HEK293 (cell line): ENCODE data around the gene LRCH1.

Experiments used
- CTCF ChIA-PET: fragments of 350-600 bp; formaldehyde crosslinking; extraction: SDS; loops from one replicate; lab custom pipeline; 2021; ENCODE audit warnings: antibody characterized with exemption; lab: Yijun Ruan, JAX
- POLR2A ChIA-PET: fragments of 300-600 bp; formaldehyde crosslinking; extraction: SDS; loops from one replicate; lab custom pipeline; 2020; ENCODE audit warnings: antibody characterized with exemption, inconsistent platforms; lab: Yijun Ruan, JAX
- H3K27ac ChIP-seq: fragments of 200-500 bp; sonication (Bioruptor generic); 2 replicates; pipeline ENCODE4 v1.5.1; 2014; ENCODE audit warnings: low read depth, low read length, control low read depth, inconsistent platforms; ENCODE audit errors: extremely low read depth
- H3K36me3 ChIP-seq, 2 experiments: fragments of 200-500 bp in 1 of 2; sonication (Bioruptor generic) in 1 of 2; 1 replicate in 1 of 2; 2 replicates in 1 of 2; pipeline ENCODE4 v1.5.1; 2014 to 2017; ENCODE audit warnings: inconsistent platforms in 2 of 2, low read length in 2 of 2; ENCODE audit not compliant: control insufficient read depth in 2 of 2, insufficient read depth in 1 of 2
- H3K4me1 ChIP-seq: fragments of 200-500 bp; sonication (Bioruptor generic); 2 replicates; pipeline ENCODE4 v1.5.1; 2014; ENCODE audit warnings: mild to moderate bottlenecking, low read length, inconsistent platforms; ENCODE audit not compliant: control insufficient read depth, insufficient read depth
- H3K4me3 ChIP-seq: 2 replicates; pipeline ENCODE4 v1.5.1; 2011; ENCODE audit warnings: low read depth, mild to moderate bottlenecking, control low read depth, low read length, moderate library complexity
- H3K9me3 ChIP-seq: fragments of 200-500 bp; sonication (Bioruptor generic); 2 replicates; pipeline ENCODE4 v1.5.1; 2014; ENCODE audit warnings: low read depth, low read length, inconsistent platforms; ENCODE audit not compliant: control insufficient read depth, insufficient read depth
- KLF16 ChIP-seq: fragments of 450-650 bp; formaldehyde crosslinking; IDR thresholded peaks from 2 replicates; pipeline ENCODE4 v1.5.1; 2017; ENCODE audit warnings: missing biosample characterization, missing genetic modification characterization
- KLF8 ChIP-seq: fragments of 450-650 bp; formaldehyde crosslinking; IDR thresholded peaks from 2 replicates; pipeline ENCODE4 v1.5.1; 2016; ENCODE audit warnings: missing biosample characterization, missing genetic modification characterization
- PRDM1 ChIP-seq: fragments of 450-650 bp; formaldehyde crosslinking; IDR thresholded peaks from 2 replicates; pipeline ENCODE4; 2016; ENCODE audit warnings: missing biosample characterization, missing genetic modification characterization
- SCRT1 ChIP-seq: fragments of 450-650 bp; formaldehyde crosslinking; IDR thresholded peaks from 2 replicates; pipeline ENCODE4 v1.5.1; 2016; ENCODE audit warnings: missing biosample characterization, missing genetic modification characterization, borderline replicate concordance
- ZBTB1 ChIP-seq: fragments of 450-650 bp; formaldehyde crosslinking; IDR thresholded peaks from 2 replicates; pipeline ENCODE4 v1.5.1; 2016; ENCODE audit warnings: missing biosample characterization, missing genetic modification characterization
- ZNF16 ChIP-seq: fragments of 450-650 bp; formaldehyde crosslinking; IDR thresholded peaks from 2 replicates; pipeline ENCODE4 v1.5.1; 2016; ENCODE audit warnings: low read depth, missing biosample characterization, missing genetic modification characterization
- ZNF211 ChIP-seq: fragments of 450-650 bp; formaldehyde crosslinking; IDR thresholded peaks from 2 replicates; pipeline ENCODE4 v1.5.1; 2016; ENCODE audit warnings: low read depth, missing biosample characterization, missing genetic modification characterization
- ZNF248 ChIP-seq: fragments of 450-650 bp; formaldehyde crosslinking; IDR thresholded peaks from 2 replicates; pipeline ENCODE4 v1.5.1; 2017; ENCODE audit warnings: missing biosample characterization, missing genetic modification characterization
- ZNF544 ChIP-seq: fragments of 450-650 bp; formaldehyde crosslinking; IDR thresholded peaks from 2 replicates; pipeline ENCODE4 v1.5.0; 2017; ENCODE audit warnings: missing biosample characterization, missing genetic modification characterization
- ZNF548 ChIP-seq: fragments of 450-650 bp; formaldehyde crosslinking; IDR thresholded peaks from 2 replicates; pipeline ENCODE4 v1.5.1; 2016; ENCODE audit warnings: missing biosample characterization, missing genetic modification characterization
- ZNF600 ChIP-seq: fragments of 450-650 bp; formaldehyde crosslinking; IDR thresholded peaks from 2 replicates; pipeline ENCODE4 v1.5.1; 2016; ENCODE audit warnings: missing biosample characterization, missing genetic modification characterization
- TF ChIP-seq, protein P1 (sequence below): fragments of 450-650 bp; formaldehyde crosslinking; IDR thresholded peaks from 2 replicates; pipeline ENCODE4 v1.5.1; 2016; ENCODE audit warnings: missing biosample characterization, missing genetic modification characterization
- TF ChIP-seq, protein P2 (sequence below): fragments of 450-650 bp; formaldehyde crosslinking; IDR thresholded peaks from 2 replicates; pipeline ENCODE4 v1.5.1; 2016; ENCODE audit warnings: missing biosample characterization, missing genetic modification characterization
- TF ChIP-seq, protein P3 (sequence below): fragments of 450-650 bp; formaldehyde crosslinking; IDR thresholded peaks from 2 replicates; pipeline ENCODE4 v1.5.1; 2017; ENCODE audit warnings: missing biosample characterization, missing genetic modification characterization
- TF ChIP-seq, protein P4 (sequence below): fragments of 450-650 bp; formaldehyde crosslinking; IDR thresholded peaks from 2 replicates; pipeline ENCODE4 v1.5.1; 2017; ENCODE audit warnings: missing biosample characterization, missing genetic modification characterization
- TF ChIP-seq, protein P5 (sequence below): fragments of 450-650 bp; formaldehyde crosslinking; IDR thresholded peaks from 2 replicates; pipeline ENCODE4 v1.5.0; 2017; ENCODE audit warnings: missing biosample characterization, missing genetic modification characterization, borderline replicate concordance
- TF ChIP-seq, protein P6 (sequence below): fragments of 450-650 bp; formaldehyde crosslinking; optimal IDR thresholded peaks from 2 replicates; pipeline ENCODE3; 2016; ENCODE audit warnings: missing biosample characterization, mild to moderate bottlenecking, missing genetic modification characterization
- TF ChIP-seq, protein P7 (sequence below): fragments of 450-650 bp; formaldehyde crosslinking; IDR thresholded peaks from 2 replicates; pipeline ENCODE4 v1.5.1; 2016; ENCODE audit warnings: missing biosample characterization, missing genetic modification characterization
- TF ChIP-seq, protein P8 (sequence below): fragments of 450-650 bp; formaldehyde crosslinking; IDR thresholded peaks from 2 replicates; pipeline ENCODE4 v1.5.1; 2016; ENCODE audit warnings: missing biosample characterization, missing genetic modification characterization

LRCH1 gene

DNA sequence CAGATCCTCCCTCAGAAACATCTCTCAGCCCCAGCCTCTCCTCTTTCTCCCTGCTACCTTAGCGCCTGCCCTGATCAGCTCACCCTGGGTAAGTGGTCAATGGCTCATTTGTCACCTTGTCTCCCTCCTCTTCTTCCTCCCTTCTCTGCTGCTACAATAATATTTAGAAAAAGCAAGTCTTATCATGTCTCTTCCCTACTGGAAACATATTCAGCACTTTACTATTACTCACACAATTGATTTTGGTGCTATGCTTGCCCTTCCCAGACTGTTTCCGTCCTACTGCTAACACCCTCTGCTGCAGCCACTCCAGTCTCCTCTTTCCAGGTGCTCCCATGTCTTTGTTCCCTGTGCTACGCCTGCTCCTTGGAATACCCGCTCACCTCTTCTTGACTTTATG, 208.2 kb downstream of the LRCH1 start:
- H3K27ac ChIP-seq: no peak overlapping the region
- no peak overlapping the region for H3K4me3 ChIP-seq
- no peaks in the 10 kb centered on the region for H3K36me3 ChIP-seq
- POLR2A ChIA-PET: no interaction called here
- no peaks in the 10 kb centered on the region for H3K4me1 ChIP-seq
- CTCF ChIA-PET: interaction anchor here (0.9 kb wide), 1 partner anchor 210 kb away, joined by 4 read pairs; no protein-coding TSS in a partner anchor
- TF ChIP-seq ZNF600 (tag by site-specific recombination): no peak
- TF ChIP-seq, protein P1, sequence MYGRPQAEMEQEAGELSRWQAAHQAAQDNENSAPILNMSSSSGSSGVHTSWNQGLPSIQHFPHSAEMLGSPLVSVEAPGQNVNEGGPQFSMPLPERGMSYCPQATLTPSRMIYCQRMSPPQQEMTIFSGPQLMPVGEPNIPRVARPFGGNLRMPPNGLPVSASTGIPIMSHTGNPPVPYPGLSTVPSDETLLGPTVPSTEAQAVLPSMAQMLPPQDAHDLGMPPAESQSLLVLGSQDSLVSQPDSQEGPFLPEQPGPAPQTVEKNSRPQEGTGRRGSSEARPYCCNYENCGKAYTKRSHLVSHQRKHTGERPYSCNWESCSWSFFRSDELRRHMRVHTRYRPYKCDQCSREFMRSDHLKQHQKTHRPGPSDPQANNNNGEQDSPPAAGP: peak; percentile 66
- no peaks in the 10 kb centered on the region for H3K9me3 ChIP-seq

DNA sequence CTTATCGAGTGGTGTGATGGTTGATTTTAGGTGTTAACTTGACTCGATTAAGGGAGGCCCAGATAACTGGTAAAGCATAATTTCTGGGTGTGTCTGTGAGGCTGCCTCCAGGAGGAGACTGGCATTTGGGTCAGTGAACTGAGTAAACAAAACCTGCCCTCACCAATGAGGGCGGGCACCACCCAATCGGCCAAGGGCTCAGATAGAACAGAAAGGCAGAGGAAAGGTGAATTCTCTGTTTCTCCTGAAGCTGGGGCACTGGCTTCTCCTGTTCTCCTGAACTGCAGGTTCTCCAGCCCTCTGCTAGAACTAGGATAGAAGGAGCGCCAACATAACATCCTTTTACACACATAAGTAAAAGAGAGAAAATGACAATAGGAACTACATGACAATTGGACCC, 208.9 kb downstream of the LRCH1 start:
- Histone ChIP-seq H3K4me1 (no peaks in the 10 kb centered on the region), H3K9me3 (no peaks in the 10 kb centered on the region), H3K27ac (no peak overlapping the region), H3K36me3 (no peaks in the 10 kb centered on the region), H3K4me3 (no peak overlapping the region)
- POLR2A ChIA-PET: no interaction called here
- CTCF ChIA-PET: no interaction called here
- TF ChIP-seq ZNF211 (tag by site-specific recombination): no peak
- no peak for TF ChIP-seq ZNF16 (tag by site-specific recombination)
- TF ChIP-seq, protein P2, sequence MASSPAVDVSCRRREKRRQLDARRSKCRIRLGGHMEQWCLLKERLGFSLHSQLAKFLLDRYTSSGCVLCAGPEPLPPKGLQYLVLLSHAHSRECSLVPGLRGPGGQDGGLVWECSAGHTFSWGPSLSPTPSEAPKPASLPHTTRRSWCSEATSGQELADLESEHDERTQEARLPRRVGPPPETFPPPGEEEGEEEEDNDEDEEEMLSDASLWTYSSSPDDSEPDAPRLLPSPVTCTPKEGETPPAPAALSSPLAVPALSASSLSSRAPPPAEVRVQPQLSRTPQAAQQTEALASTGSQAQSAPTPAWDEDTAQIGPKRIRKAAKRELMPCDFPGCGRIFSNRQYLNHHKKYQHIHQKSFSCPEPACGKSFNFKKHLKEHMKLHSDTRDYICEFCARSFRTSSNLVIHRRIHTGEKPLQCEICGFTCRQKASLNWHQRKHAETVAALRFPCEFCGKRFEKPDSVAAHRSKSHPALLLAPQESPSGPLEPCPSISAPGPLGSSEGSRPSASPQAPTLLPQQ: no peak
- TF ChIP-seq KLF16: no peak
- TF ChIP-seq SCRT1 (tag by site-specific recombination): no peak
- TF ChIP-seq KLF8 (tag by site-specific recombination): no peak
- no peak for TF ChIP-seq PRDM1 (tag by site-specific recombination)
- TF ChIP-seq ZNF248 (tag by site-specific recombination): no peak
- TF ChIP-seq, protein P3, sequence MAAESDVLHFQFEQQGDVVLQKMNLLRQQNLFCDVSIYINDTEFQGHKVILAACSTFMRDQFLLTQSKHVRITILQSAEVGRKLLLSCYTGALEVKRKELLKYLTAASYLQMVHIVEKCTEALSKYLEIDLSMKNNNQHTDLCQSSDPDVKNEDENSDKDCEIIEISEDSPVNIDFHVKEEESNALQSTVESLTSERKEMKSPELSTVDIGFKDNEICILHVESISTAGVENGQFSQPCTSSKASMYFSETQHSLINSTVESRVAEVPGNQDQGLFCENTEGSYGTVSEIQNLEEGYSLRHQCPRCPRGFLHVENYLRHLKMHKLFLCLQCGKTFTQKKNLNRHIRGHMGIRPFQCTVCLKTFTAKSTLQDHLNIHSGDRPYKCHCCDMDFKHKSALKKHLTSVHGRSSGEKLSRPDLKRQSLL (tag by site-specific recombination): no peak
- TF ChIP-seq, protein P4, sequence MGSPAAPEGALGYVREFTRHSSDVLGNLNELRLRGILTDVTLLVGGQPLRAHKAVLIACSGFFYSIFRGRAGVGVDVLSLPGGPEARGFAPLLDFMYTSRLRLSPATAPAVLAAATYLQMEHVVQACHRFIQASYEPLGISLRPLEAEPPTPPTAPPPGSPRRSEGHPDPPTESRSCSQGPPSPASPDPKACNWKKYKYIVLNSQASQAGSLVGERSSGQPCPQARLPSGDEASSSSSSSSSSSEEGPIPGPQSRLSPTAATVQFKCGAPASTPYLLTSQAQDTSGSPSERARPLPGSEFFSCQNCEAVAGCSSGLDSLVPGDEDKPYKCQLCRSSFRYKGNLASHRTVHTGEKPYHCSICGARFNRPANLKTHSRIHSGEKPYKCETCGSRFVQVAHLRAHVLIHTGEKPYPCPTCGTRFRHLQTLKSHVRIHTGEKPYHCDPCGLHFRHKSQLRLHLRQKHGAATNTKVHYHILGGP (tag by site-specific recombination): no peak
- TF ChIP-seq ZNF548 (tag by site-specific recombination): no peak
- TF ChIP-seq, protein P5, sequence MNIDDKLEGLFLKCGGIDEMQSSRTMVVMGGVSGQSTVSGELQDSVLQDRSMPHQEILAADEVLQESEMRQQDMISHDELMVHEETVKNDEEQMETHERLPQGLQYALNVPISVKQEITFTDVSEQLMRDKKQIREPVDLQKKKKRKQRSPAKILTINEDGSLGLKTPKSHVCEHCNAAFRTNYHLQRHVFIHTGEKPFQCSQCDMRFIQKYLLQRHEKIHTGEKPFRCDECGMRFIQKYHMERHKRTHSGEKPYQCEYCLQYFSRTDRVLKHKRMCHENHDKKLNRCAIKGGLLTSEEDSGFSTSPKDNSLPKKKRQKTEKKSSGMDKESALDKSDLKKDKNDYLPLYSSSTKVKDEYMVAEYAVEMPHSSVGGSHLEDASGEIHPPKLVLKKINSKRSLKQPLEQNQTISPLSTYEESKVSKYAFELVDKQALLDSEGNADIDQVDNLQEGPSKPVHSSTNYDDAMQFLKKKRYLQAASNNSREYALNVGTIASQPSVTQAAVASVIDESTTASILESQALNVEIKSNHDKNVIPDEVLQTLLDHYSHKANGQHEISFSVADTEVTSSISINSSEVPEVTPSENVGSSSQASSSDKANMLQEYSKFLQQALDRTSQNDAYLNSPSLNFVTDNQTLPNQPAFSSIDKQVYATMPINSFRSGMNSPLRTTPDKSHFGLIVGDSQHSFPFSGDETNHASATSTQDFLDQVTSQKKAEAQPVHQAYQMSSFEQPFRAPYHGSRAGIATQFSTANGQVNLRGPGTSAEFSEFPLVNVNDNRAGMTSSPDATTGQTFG (tag by site-specific recombination): no peak
- TF ChIP-seq, protein P6, sequence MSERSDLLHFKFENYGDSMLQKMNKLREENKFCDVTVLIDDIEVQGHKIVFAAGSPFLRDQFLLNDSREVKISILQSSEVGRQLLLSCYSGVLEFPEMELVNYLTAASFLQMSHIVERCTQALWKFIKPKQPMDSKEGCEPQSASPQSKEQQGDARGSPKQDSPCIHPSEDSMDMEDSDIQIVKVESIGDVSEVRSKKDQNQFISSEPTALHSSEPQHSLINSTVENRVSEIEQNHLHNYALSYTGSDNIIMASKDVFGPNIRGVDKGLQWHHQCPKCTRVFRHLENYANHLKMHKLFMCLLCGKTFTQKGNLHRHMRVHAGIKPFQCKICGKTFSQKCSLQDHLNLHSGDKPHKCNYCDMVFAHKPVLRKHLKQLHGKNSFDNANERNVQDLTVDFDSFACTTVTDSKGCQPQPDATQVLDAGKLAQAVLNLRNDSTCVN (tag by site-specific recombination): no peak
- no peak for TF ChIP-seq ZBTB1 (tag by site-specific recombination)
- TF ChIP-seq, protein P7, sequence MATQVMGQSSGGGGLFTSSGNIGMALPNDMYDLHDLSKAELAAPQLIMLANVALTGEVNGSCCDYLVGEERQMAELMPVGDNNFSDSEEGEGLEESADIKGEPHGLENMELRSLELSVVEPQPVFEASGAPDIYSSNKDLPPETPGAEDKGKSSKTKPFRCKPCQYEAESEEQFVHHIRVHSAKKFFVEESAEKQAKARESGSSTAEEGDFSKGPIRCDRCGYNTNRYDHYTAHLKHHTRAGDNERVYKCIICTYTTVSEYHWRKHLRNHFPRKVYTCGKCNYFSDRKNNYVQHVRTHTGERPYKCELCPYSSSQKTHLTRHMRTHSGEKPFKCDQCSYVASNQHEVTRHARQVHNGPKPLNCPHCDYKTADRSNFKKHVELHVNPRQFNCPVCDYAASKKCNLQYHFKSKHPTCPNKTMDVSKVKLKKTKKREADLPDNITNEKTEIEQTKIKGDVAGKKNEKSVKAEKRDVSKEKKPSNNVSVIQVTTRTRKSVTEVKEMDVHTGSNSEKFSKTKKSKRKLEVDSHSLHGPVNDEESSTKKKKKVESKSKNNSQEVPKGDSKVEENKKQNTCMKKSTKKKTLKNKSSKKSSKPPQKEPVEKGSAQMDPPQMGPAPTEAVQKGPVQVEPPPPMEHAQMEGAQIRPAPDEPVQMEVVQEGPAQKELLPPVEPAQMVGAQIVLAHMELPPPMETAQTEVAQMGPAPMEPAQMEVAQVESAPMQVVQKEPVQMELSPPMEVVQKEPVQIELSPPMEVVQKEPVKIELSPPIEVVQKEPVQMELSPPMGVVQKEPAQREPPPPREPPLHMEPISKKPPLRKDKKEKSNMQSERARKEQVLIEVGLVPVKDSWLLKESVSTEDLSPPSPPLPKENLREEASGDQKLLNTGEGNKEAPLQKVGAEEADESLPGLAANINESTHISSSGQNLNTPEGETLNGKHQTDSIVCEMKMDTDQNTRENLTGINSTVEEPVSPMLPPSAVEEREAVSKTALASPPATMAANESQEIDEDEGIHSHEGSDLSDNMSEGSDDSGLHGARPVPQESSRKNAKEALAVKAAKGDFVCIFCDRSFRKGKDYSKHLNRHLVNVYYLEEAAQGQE (tag by site-specific recombination): no peak
- no peak for TF ChIP-seq ZNF544
- TF ChIP-seq, protein P8, sequence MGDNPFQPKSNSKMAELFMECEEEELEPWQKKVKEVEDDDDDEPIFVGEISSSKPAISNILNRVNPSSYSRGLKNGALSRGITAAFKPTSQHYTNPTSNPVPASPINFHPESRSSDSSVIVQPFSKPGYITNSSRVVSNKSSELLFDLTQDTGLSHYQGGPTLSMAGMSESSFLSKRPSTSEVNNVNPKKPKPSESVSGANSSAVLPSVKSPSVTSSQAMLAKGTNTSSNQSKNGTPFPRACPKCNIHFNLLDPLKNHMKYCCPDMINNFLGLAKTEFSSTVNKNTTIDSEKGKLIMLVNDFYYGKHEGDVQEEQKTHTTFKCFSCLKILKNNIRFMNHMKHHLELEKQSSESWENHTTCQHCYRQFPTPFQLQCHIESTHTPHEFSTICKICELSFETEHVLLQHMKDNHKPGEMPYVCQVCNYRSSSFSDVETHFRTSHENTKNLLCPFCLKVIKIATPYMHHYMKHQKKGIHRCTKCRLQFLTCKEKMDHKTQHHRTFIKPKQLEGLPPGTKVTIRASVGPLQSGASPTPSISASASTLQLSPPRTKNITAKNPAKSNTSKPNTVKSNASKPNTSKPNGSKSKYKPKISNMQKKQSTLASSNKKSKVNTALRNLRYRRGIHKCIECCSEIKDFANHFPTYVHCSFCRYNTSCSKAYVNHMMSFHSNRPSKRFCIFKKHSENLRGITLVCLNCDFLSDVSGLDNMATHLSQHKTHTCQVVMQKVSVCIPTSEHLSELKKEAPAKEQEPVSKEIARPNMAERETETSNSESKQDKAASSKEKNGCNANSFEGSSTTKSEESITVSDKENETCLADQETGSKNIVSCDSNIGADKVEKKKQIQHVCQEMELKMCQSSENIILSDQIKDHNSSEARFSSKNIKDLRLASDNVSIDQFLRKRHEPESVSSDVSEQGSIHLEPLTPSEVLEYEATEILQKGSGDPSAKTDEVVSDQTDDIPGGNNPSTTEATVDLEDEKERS: no peak
